HG02623 (cell line): ENCODE results near the gene BTBD6.

Experiments
- ATAC-seq: cut with Tn5 transposase; IDR thresholded peaks from one replicate; pipeline ENCODE4 v1.9.1; 2021; ENCODE audit warnings: moderate library complexity; ENCODE audit not compliant: unreplicated experiment

Gene BTBD6

GRCh38 chr14:105229099-105229655 is 19.2 kb upstream of the BTBD6 start:
- no peak for ATAC-seq

GRCh38 chr14:105240811-105241576 is 7.3 kb upstream of the BTBD6 start:
- no peak for ATAC-seq

DNA sequence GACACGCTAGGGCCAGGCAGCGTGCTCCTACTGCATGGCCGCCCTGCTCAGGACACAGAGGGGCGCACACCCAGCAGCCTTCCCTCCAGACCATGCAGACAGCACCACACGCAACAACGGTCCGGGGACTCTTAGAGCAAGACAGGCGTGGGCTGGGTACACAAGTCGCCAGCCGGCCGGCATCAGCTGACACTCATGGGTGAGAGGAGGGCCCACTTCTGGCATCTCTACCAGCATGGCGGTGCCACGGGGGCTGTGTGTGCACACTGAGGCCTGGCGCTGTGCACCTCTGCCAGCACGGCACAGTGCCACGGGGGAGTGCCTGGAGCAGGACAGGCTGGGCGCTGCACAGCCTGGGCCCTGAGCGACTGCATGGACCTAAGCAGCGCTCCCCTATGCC is 6.7 kb upstream of the BTBD6 start:
- ATAC-seq: no peak

- no peak for ATAC-seq
Measured at GRCh38 chr14:105244334-105244733, 4.0 kb upstream of the BTBD6 start.

GRCh38 chr14:105247026-105247425 is 1.3 kb upstream of the BTBD6 start:
- no peak for ATAC-seq

DNA sequence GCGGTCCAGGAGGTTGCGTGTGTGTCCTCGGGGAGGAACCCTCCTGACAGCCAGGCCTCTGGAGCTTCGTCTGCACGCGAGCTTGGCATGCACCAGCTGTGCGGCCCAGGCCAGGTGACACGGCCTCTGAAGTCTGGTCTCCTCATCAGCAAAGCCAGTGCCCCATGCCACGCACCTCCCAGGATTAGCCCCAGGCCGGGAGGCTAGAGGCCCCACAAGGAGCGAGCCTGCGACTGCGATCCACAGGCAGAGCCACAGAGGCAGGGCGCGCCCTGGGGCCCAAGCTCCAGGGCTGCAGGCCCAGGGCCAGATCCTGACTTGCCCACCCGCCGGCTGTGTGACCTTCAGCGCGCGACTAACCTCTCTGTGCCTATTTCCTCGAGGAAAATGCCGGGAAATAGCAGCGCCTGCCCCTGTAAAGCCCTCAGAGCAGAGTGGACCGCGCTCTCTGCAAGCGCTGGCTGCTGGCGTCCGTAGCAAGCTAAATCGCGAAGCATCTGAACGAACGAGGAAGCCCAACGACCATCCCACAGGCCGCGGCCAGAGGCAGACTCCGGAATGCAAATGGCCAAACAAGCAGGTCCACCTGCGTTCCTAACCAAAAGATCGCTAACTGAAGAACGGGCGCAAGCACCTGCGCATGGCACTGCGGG is 492 bp upstream of the BTBD6 start:
- ATAC-seq: peak; percentile 13

- ATAC-seq: no peak
Measured at GRCh38 chr14:105249182-105250007, 1.1 kb downstream of the BTBD6 start.

GRCh38 chr14:105250008-105250366 is 1.7 kb downstream of the BTBD6 start:
- no peak for ATAC-seq

- ATAC-seq: no peak
Measured at GRCh38 chr14:105250986-105251385, 2.7 kb downstream of the BTBD6 start.

DNA sequence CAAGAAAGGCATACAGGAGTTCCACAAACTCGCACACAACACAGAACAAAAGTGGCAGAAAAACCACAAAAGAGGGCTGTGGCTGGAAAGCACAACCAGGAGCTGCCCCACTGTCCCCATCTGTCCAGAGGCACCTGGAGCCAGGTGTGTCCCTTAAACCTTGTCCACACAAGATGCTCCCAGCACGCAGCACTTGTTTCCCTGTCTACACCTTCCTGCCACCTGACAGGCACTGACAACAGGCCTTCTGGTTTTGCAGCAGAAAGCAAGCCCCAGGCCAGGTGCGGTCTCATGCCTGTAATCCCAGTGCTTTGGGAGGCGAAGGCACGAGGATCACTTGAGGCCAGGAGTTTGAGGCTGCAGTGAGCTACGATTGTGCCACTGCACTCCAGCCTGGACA is 3.6 kb downstream of the BTBD6 start:
- ATAC-seq: no peak

DNA sequence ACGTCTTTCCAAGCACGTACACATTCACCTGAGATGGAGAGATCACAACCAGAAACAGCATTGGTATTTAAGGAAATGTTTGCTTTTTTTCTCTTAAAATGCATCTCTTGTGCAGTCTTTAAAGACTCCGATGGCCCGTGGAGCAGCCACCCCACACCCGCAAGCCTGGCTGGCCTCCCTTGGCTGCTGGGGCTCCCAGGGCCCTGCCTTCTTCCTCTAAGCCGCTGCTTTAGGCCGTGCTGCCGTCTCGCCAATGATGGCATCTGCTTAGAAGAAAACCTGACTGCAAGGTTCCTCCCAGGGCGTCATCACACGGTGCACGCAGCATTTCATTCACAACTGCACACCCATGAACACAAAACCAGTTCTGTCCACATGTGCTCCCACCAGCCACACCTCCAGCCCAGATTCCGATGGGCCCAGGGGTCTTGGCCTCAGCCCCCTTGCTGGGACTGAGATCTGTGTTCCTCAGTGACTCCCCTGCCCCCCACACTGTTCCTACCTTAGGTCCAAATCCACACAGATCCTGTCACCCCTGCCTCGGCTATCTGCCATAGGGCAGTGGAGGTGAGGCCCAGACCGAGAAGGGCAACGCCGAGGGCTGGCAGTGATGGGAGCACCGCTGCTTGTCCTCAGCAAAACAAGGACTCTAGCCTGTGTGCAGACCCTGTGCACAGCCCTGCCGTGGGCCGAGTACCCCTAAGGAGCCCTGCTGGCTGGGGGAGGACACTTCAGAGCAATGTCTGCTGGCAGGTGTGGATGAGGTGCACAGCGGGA is 4.4 kb downstream of the BTBD6 start:
- ATAC-seq: no peak

GRCh38 chr14:105253329-105253682 is 5.0 kb downstream of the BTBD6 start:
- no peak for ATAC-seq

DNA sequence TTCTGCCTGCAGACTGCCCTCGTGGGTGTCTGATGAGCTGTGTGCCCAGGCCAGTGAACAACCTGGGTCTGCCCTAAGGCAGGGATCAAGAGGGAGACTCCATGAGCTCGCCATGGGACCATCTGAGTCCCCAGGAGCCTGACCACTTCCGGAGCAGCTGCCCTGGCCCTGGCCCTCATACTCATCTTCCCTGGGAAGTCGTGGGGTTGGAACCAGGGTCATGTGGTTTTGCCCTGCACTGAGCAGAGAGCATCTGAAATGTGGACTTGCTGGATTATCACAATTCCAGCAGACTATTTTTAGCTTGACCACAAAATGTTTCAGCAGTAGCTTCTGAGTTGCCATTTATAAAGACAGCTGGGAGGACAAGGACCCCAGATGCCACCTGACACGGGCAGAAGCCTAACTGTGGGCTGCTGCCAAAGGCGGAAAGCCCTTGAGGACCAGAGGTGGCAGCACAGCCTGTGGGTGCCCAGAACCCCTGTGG is 6.7 kb downstream of the BTBD6 start:
- ATAC-seq: no peak

DNA sequence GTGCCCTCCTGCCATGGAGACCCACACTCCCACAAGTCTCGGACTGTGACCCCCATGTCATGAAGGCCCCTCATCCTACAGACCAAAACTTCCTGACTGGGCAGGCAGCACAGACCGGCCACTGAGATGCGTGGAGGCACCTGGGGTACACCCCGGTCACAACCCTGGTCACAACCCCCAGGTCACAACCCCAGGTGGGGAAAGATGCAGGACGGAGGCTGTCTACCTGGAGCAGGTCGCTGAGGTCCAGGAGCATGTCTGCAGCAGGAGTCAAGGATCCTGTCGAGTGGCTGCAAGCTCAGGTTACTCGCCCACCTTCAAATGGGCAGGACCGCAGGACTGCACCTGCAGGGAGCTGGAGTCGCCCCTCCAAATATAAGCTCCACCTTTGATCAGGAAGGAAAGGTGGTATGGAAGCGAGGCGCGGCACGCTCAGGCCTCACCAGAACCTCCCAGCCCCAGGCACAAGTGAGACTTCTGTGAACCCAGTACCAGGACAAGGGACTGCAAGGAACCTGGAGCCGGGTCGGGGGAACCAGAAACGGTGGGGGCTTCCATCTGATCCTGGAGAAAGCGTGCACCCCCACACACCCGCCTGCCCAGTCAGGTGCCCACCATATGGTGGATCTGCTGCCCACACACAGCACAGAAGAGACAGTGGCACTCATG is 8.1 kb downstream of the BTBD6 start:
- no peak for ATAC-seq

DNA sequence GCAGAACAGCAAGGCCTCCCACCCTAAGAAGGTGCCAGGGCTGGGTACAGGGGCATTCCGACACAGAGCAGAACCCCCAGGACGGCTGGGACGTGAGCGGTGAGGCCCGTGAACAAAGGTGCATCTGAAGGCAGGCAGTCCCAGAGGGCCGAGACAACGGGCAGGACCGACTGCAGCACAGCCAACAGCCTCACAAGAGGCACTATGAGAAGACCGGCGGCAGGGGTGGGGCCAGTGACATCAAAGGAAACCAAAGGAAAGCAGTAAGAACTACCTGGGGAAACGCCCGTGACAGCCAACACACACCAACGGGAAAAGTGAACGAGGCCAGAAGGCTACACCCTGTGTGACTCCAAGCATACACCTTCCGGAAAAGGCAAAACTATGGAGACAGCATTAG is 9.1 kb downstream of the BTBD6 start:
- no peak for ATAC-seq

DNA sequence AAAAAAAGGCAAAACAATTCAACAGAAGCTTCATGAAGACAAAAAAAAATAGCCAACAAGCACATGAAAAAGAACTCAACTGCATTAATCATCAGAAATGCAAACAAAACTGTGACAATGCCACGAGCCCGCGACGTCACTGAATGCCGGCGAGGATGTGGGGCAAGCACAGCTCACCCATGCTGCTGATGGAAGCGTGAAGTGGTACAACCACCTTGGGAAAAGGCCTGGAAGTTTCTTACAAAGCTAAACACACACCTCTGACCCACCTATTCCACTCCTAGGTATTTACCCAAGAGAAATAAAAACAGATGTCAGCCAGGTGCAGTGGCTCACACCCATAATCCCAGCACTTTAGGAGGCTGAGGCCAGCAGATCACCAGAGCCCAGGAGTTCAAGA is 10.5 kb downstream of the BTBD6 start:
- ATAC-seq: no peak

GRCh38 chr14:105260959-105261358 is 12.6 kb downstream of the BTBD6 start:
- ATAC-seq: no peak

DNA sequence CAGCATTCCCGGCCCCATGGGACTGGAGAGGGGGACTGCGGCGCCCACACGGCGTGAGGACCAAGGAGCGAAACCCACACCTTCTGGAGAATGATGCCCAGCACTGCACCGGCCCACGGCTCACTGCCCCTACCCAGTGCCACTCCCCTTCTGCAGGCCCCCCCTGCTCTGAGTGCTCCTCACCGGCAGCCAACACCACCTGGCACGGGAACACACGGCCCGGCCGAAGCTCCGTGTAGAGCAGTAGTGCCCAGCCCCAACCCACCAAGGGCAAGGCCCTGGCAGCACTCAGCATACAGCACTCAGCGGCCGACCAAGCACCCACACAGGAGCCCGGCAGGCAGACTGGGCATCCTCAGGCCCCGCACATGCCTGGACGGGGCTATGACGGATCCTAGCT is 13.4 kb downstream of the BTBD6 start:
- no peak for ATAC-seq

- no peak for ATAC-seq
Measured at GRCh38 chr14:105267820-105268548, 19.7 kb downstream of the BTBD6 start.
